Endothelial cell of umbilical vein (primary cell): ENCODE measurements around the gene ACTN1.

ENCODE experiments used
- CTCF ChIP-seq, 2 donors: IDR thresholded peaks; 1 replicate in 1 of 2; 2 replicates in 1 of 2; pipeline ENCODE4 v1.5.1; 2011; ENCODE audit warnings: low read length in 2 of 2, mild to moderate bottlenecking in 2 of 2, moderate library complexity in 2 of 2, control low read depth in 1 of 2, inconsistent platforms in 1 of 2, low read depth in 1 of 2; ENCODE audit not compliant: insufficient read depth in 1 of 2; ENCODE audit errors: extremely low read depth in 1 of 2
- MYC ChIP-seq: IDR thresholded peaks from one replicate; pipeline ENCODE4 v1.6.1; 2011; ENCODE audit warnings: mild to moderate bottlenecking, low read depth, low read length

- no peak for TF ChIP-seq MYC
- no peak for TF ChIP-seq CTCF (IDR thresholded peaks at IDR 0.05; ENCODE audit: extremely low read depth in 1 of 2, insufficient read depth in 1 of 2, low read depth in 1 of 2, low read length in 2 of 2)
These were observed 99.8 kb downstream of the ACTN1 start for GRCh38 chr14:68879321-68879781.
